ENCODE results near the gene RAD51B. TPM values are rescaled to one million over a fixed set of nuclear protein-coding genes. Genes with fewer than 3 reads are reported as not detected.
"Not testable (repeated sequence)": the region's sequence is repeated elsewhere in the genome, so short reads cannot be mapped to it uniquely, and the experiment has no call there.

RAD51B gene
- polyA plus RNA-seq, 1 donor, result 13.3 TPM

GRCh38 chr14:68407285-68407684 is 587.7 kb downstream of the RAD51B start:
- DNase-seq, result no peak

- DNase-seq, result no peak
Observed at GRCh38 chr14:68407825-68408224, 588.2 kb downstream of the RAD51B start.

GRCh38 chr14:68408680-68409079 is 589.1 kb downstream of the RAD51B start:
- DNase-seq, result no peak

- no peak for DNase-seq
Observed at GRCh38 chr14:68409387-68409786, 589.8 kb downstream of the RAD51B start.

- no peak for DNase-seq
Observed at GRCh38 chr14:68412505-68413465, 593.2 kb downstream of the RAD51B start.

GRCh38 chr14:68413509-68413908 is 593.9 kb downstream of the RAD51B start:
- DNase-seq, result no peak

- DNase-seq, result no peak
Observed at GRCh38 chr14:68414121-68414520, 594.5 kb downstream of the RAD51B start.

- DNase-seq, result no peak
Observed at GRCh38 chr14:68416171-68416570, 596.6 kb downstream of the RAD51B start.

- DNase-seq, result no peak
Observed at GRCh38 chr14:68417009-68417650, 597.6 kb downstream of the RAD51B start.

- no peak for DNase-seq
Observed at GRCh38 chr14:68418174-68419118, 598.9 kb downstream of the RAD51B start.

GRCh38 chr14:68420350-68420749 is 600.8 kb downstream of the RAD51B start:
- DNase-seq, result no peak

GRCh38 chr14:68421116-68421515 is 601.5 kb downstream of the RAD51B start:
- no peak for DNase-seq

GRCh38 chr14:68423686-68424085 is 604.1 kb downstream of the RAD51B start:
- no peak for DNase-seq

- no peak for DNase-seq
Observed at GRCh38 chr14:68424443-68425172, 605.0 kb downstream of the RAD51B start.

GRCh38 chr14:68426661-68427549 is 607.3 kb downstream of the RAD51B start:
- DNase-seq, result no peak

- DNase-seq, result no peak
Observed at GRCh38 chr14:68427550-68427890, 607.9 kb downstream of the RAD51B start.

- not testable (repeated sequence) for DNase-seq
Observed at GRCh38 chr14:68428900-68429299, 609.3 kb downstream of the RAD51B start.

GRCh38 chr14:68434173-68434572 is 614.6 kb downstream of the RAD51B start:
- DNase-seq, result not testable (repeated sequence)

GRCh38 chr14:68435631-68436030 is 616.1 kb downstream of the RAD51B start:
- not testable (repeated sequence) for DNase-seq

GRCh38 chr14:68439676-68440075 is 620.1 kb downstream of the RAD51B start:
- no peak for DNase-seq

Measured in left kidney (tissue), 2 donors.